ENCODE results near the gene ZMPSTE24.

The ZMPSTE24 gene

GRCh38 chr1:40265298-40265697 is 7.3 kb downstream of the ZMPSTE24 start:
- no peak for DNase-seq

DNA sequence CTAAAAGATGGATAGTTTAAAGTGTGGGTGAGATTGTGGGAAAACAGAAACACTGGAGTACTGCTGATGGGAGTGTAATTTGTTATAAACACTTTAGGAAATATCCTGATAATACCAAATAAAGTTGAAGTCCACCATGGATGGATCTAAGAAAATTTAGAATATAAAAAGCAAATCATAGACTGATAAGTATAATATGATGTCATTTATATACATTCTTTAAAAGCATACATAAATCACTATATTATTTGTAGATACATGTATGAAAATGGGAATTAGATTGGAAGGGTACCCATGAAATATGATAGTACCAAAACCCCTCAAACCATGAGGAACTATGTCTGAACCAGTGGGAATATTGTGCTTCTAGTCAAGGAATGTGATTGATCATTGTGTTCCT is 7.9 kb downstream of the ZMPSTE24 start:
- DNase-seq, result no peak

DNA sequence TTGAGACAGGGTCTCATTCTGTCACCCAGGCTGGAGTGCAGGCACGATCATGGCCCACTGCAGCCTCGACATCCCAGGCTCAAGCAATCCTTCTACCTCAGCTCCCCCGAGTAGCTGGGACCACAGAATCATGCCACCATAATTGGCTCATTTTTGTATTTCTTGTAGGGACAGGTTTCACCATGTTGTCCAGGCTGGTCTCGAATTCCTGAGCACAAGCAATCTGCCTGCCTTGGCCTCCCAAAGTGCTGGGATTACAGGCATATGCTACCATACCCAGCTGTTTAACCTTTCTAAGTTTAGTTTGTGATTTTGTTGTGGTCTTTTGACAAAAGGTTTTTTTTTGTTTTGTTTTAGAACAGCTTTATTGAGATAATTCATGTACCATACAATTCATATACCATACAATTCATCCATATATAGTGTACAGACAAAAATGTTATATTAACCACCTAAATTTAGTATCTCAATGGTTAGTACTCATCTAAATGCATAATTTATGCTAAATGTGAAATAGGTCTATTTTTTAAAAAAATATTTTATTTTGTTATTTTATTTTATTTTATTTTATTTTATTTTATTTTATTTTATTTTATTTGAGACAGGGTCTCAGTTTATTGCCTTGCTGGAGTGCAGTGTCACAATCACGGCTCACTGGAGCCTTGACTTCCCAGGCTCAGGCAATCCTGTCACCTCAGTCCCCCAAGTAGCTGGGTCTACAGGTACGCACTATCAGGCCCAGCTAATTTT is 8.9 kb downstream of the ZMPSTE24 start:
- DNase-seq, result no peak

DNA sequence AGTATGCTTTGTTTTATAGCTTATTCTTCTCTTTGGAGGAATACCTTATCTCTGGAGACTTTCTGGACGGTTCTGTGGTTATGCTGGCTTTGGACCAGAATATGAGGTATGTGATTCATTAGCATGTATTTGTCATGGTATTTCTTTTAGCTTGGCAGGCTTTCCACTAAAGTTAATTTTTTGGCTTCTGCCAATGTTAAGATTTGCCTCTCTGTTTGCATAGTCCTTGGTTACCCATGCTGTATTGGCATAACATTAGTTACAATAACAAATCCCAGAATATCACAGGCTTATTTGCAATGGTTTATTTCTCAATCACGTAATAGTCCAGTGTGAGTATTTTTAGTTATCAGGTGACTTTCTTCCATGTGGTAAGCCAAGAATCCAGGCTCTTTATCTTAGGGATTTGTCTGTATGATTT is 9.7 kb downstream of the ZMPSTE24 start:
- no peak for DNase-seq

- DNase-seq, result no peak
Measured at GRCh38 chr1:40268211-40268610, 10.2 kb downstream of the ZMPSTE24 start.

DNA sequence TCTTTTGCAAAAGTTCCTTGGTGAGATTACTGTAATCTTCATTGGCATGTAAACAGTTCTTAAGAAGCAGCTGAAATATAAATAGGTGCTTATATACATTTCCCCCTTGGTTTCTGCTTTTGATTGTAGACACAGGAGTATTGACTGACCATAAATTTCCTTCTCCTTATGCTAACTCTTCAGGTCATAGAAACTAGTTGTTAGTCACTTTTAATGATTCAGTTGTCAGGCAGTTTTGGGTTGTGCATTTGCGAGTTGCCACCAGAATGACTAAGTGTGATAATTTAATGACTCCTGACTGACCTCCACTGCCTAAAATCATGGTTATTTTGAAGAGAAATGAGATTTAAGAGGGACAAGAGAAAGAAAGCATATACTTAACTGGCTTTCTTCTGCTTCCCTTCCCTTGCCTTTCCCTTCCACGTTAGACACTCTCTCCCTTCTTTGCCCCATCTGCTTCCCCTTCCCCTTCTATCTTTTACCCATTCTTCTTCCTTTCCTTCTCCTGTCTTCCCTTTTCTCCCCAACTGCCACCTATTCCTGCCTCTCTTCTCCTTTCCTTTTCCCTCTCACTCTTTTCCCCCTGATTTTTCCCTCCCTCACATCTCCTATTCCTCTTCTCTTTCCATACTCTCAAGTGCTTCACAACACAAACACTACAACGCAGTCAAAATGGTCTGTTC is 12.3 kb downstream of the ZMPSTE24 start:
- no peak for DNase-seq

GRCh38 chr1:40272653-40273213 is 14.7 kb downstream of the ZMPSTE24 start:
- no peak for DNase-seq

GRCh38 chr1:40273547-40274166 is 15.6 kb downstream of the ZMPSTE24 start:
- no peak for DNase-seq

GRCh38 chr1:40274331-40274730 is 16.3 kb downstream of the ZMPSTE24 start:
- no peak for DNase-seq

DNA sequence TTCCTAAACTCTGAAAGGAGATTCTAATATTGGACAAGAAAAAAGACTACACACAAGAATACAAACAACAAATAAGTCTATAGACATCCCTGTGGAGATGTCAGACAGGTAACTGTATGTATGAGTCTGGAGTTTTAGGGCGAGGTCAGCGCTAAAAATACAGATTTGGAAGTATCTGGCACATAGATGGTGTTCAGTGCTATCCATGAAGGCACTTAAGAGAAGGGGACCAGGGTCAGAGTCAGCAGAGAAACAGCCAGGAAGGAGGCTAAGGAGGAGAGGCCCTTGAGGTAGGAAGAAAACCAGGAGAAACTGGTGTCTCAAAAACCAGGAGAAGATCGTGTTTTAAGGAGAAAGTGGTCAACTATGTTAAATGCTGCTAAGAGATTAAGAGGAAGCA is 18.1 kb downstream of the ZMPSTE24 start:
- DNase-seq, result no peak

- no peak for DNase-seq
Measured at GRCh38 chr1:40281853-40282252, 23.8 kb downstream of the ZMPSTE24 start.

GRCh38 chr1:40291293-40291692 is 33.3 kb downstream of the ZMPSTE24 start:
- DNase-seq, result no peak

DNA sequence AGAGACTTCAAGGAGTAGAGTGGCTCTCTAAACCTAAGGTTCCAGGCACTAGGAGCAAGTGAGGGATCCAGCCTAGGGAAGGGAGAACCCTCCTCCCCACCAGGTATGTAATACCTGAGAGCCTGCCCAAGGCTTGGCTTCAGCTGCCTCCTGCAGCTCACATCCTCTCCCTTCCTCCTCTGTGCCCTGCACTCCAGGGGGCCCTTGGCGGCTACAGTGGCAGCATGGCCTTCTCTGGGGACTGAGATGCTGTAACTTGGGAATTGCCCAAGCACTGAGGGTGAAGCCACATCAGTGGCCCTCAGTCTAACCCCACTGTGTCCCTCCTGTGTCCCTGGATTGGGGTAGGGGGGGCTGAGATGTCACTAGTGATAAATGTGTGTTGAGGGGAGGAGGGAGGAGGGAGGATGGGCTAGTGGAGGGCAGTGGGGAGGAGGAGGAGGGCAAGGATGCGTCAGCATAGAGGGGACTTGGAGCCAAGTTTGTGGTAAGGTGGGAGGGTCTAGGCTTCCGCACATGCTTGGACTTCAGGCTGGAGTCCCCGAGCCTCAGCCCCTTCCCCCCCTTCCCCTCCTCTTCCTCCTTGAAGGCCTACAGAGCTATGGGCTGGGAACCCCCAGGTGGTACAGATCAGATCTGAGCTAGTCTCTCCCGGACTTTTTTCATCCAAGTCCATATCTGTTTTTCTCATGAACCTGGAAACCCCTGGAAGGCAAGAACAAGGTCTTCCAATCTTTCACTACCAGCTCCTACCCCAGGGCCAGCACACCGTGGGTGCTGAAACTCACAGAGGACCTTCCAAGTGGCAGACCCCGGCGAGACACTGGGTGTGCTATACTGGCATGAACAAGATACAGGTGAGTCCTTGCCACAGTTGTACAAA is 41.6 kb downstream of the ZMPSTE24 start:
- DNase-seq, result no peak

- no peak for DNase-seq
Measured at GRCh38 chr1:40300249-40300567, 42.2 kb downstream of the ZMPSTE24 start.

DNA sequence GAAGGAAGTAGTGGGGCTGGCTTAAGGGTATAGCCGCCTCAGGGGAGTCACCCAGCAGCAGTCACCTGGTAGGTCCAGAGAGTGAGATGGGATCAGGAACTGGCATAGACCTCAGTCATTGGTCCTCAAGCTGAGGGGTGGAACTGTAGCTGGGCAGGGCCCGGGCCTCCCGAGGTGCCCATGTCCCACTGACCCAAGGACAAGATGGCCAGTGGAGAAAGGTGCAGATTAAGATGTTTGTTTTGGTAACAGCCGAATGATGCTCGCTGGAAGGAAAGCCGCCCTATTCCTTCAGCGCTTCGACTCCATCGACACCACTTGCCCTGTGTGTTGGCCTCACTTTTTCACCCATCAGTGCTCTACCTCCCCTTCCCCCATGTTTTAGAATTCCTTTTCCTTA is 42.6 kb downstream of the ZMPSTE24 start:
- DNase-seq, result no peak

DNA sequence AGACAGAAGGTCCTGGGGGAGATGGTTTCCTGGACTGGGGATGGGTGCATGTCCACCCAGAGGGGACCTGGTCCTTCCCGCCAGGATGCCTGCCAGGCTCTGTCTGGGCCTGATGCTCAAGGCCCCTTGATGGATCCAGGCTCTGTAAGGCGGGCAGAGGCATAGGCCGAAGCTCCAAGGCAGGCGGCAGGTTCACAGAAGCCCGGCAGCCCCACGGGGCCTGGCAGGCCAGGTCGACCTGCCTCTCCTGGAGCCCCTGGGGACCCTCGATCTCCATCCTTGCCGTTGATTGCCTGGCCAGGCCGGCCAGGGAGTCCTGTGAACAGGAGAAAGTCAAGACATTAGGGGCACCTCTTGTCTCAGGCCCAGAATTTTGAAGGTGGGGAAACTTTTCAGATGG is 43.0 kb downstream of the ZMPSTE24 start:
- no peak for DNase-seq

- no peak for DNase-seq
Measured at GRCh38 chr1:40301541-40302299, 43.7 kb downstream of the ZMPSTE24 start.

DNA sequence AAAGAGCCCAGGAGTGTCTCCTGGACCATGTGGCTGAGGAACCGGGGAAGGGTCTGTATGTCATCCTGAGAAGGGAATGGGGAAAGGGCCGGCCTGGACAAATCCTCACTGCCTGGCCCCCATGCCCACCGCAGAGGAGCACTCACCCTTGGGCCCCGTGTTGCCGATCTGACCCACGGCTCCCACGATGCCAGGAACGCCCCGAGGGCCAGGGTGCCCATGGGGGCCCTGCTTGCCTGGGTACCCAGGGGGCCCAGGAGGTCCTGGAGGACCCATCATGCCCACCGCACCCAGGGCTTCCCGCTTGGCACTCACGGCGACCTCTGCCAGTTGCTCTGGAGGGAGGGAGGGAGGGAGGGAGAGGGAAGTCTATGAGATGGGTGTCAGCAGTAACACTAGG is 44.4 kb downstream of the ZMPSTE24 start:
- no peak for DNase-seq

DNA sequence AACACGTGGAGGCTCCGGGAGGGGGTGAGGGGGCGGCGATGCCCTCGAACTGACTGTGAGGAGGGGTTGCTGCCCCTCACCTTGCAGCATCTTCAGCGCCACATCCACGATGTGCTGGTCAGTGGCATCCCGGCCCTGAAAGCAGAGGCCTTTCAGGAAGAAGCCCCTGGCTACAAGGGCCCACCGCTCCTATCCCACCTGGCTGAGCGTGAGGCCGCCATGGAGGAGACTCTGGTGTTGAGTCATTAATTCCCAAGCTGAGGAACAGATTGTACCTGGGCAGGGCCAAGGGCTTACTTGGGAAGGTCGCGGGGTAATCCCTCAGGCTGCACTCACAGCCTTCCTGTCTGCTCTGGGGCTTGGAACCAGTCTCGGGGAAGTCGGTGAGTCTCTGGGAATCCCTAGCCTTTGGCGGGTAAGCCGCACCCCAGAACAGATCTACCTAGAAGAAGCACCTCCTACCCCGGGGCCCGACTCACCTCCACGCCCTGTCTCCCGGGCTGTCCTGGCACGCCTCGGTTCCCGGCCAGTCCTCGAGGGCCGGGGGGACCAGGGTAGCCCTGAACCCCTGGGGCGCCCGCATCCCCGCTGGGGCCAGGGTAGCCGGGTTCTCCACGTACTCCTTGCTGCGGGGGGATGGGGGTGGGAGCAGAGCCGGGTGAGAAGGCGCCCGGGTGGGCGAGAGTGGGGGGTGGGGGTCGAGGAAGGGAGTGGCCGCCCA is 45.2 kb downstream of the ZMPSTE24 start:
- no peak for DNase-seq

- no peak for DNase-seq
Measured at GRCh38 chr1:40303790-40304189, 45.8 kb downstream of the ZMPSTE24 start.

- no peak for DNase-seq
Measured at GRCh38 chr1:40305451-40305850, 47.4 kb downstream of the ZMPSTE24 start.
